RWPE2 (cell line): Measurements from ENCODE around the gene TK2.

Experiments used
- ATAC-seq: fragments of 200-7000 bp; cut with Tn5 transposase; 3 replicates; pipeline ENCODE4 v1.9.1; 2021; ENCODE audit warnings: low read depth
- DNase-seq: peaks from one replicate; pipeline ENCODE4 v3.0.0-alpha.2; 2020; ENCODE audit warnings: low spot score
- H3K27ac ChIP-seq: fragments of 450-650 bp; 2 replicates; pipeline ENCODE4 v1.5.1; 2017; ENCODE audit warnings: mild to moderate bottlenecking; ENCODE audit not compliant: poor library complexity, severe bottlenecking
- H3K27me3 ChIP-seq: fragments of 250-450 bp; sonication (Bioruptor Pico); 2 replicates; pipeline ENCODE4 v1.5.1; 2021; ENCODE audit warnings: mild to moderate bottlenecking, moderate library complexity; ENCODE audit not compliant: insufficient read depth, poor library complexity, severe bottlenecking
- H3K36me3 ChIP-seq: fragments of 250-450 bp; sonication (Bioruptor Pico); 2 replicates; pipeline ENCODE4 v1.5.1; 2020; ENCODE audit warnings: low read depth, mild to moderate bottlenecking, moderate library complexity
- H3K4me1 ChIP-seq: fragments of 250-450 bp; sonication (Bioruptor Pico); 2 replicates; pipeline ENCODE4 v1.5.1; 2021; ENCODE audit warnings: mild to moderate bottlenecking, moderate library complexity; ENCODE audit not compliant: insufficient read depth, poor library complexity, severe bottlenecking
- H3K4me3 ChIP-seq: fragments of 250-450 bp; sonication (Bioruptor Pico); 2 replicates; pipeline ENCODE4 v1.5.1; 2021; ENCODE audit warnings: mild to moderate bottlenecking, moderate library complexity; ENCODE audit not compliant: severe bottlenecking
- H3K9me3 ChIP-seq: fragments of 250-450 bp; sonication (Bioruptor Pico); 2 replicates; pipeline ENCODE4 v1.5.1; 2021; ENCODE audit warnings: mild to moderate bottlenecking, moderate library complexity; ENCODE audit not compliant: severe bottlenecking
- CTCF ChIP-seq: fragments of 450-650 bp; IDR thresholded peaks from one replicate; pipeline ENCODE4 v1.5.1; 2017; ENCODE audit warnings: mild to moderate bottlenecking, moderate library complexity; ENCODE audit not compliant: poor library complexity, severe bottlenecking

TK2 gene

GRCh38 chr16:66525396-66526180, 24.3 kb downstream of the TK2 start:
- Histone ChIP-seq H3K36me3 (peaks cover 46% of the 10 kb centered on the region), H3K4me3 (no peak overlapping the region), H3K9me3 (no peaks in the 10 kb centered on the region), H3K27me3 (no peaks in the 10 kb centered on the region), H3K27ac (no peak overlapping the region), H3K4me1 (peaks cover 18% of the 10 kb centered on the region)
- DNase-seq (no peak), ATAC-seq (no peak)
- no peak for TF ChIP-seq CTCF

- DNase-seq: no peak
- TF ChIP-seq CTCF: no peak
- H3K4me3 ChIP-seq: no peak overlapping the region
- H3K36me3 ChIP-seq: peaks cover 39% of the 10 kb centered on the region
- H3K9me3 ChIP-seq: no peaks in the 10 kb centered on the region
- H3K4me1 ChIP-seq: peaks cover 18% of the 10 kb centered on the region
- H3K27ac ChIP-seq: no peak overlapping the region
- ATAC-seq: no peak
- H3K27me3 ChIP-seq: no peaks in the 10 kb centered on the region
These were observed 25.2 kb downstream of the TK2 start for GRCh38 chr16:66524601-66525164.

GRCh38 chr16:66523861-66524354, 26.0 kb downstream of the TK2 start:
- TF ChIP-seq CTCF: no peak
- H3K27me3 ChIP-seq: no peaks in the 10 kb centered on the region
- H3K4me3 ChIP-seq: no peak overlapping the region
- ATAC-seq: no peak
- no peak for DNase-seq
- H3K9me3 ChIP-seq: no peaks in the 10 kb centered on the region
- H3K27ac ChIP-seq: no peak overlapping the region
- peaks cover 18% of the 10 kb centered on the region for H3K4me1 ChIP-seq
- peaks cover 35% of the 10 kb centered on the region for H3K36me3 ChIP-seq

GRCh38 chr16:66522816-66523590, 26.9 kb downstream of the TK2 start:
- TF ChIP-seq CTCF: no peak
- H3K9me3 ChIP-seq: no peaks in the 10 kb centered on the region
- ATAC-seq (no peak), DNase-seq (no peak)
- peaks cover 26% of the 10 kb centered on the region for H3K36me3 ChIP-seq
- H3K4me1 ChIP-seq: peaks cover 18% of the 10 kb centered on the region
- H3K27ac ChIP-seq: peak overlapping the region; percentile 74
- H3K27me3 ChIP-seq: no peaks in the 10 kb centered on the region
- H3K4me3 ChIP-seq: no peak overlapping the region
